Adipocyte (in vitro differentiated cells): ENCODE measurements around the gene LLGL1.
A peak's percentile ranks its signal among the peaks of the same experiment; 100 is the strongest.

Experiments used
- DNase-seq: peaks from one replicate; pipeline ENCODE4 v3.0.0-alpha.2; 2015; ENCODE audit warnings: low read depth
- H3K27me3 ChIP-seq: replicated peaks from 2 replicates; pipeline ENCODE4 v1.7.0; 2013; ENCODE audit warnings: mild to moderate bottlenecking, low read length, moderate library complexity; ENCODE audit not compliant: control insufficient read depth, insufficient read depth
- H3K36me3 ChIP-seq: 2 replicates; pipeline ENCODE4 v1.7.0; 2013; ENCODE audit warnings: low read length, mild to moderate bottlenecking, moderate library complexity; ENCODE audit not compliant: control insufficient read depth, insufficient read depth, severe bottlenecking
- H3K4me1 ChIP-seq: 2 replicates; pipeline ENCODE4 v1.7.0; 2013; ENCODE audit warnings: mild to moderate bottlenecking, low read length, moderate library complexity; ENCODE audit not compliant: control insufficient read depth, insufficient read depth
- H3K4me3 ChIP-seq: 2 replicates; pipeline ENCODE4 v1.7.0; 2013; ENCODE audit warnings: mild to moderate bottlenecking, low read length, moderate library complexity
- H3K9ac ChIP-seq: 2 replicates; pipeline ENCODE4 v1.7.0; 2013; ENCODE audit warnings: mild to moderate bottlenecking, low read length, moderate library complexity
- H3K9me3 ChIP-seq: 2 replicates; pipeline ENCODE4 v1.7.0; 2013; ENCODE audit warnings: mild to moderate bottlenecking, low read length, moderate library complexity; ENCODE audit not compliant: control insufficient read depth

LLGL1 gene

GRCh38 chr17:18225121-18225641 is at the start of gene LLGL1:
TSS of gene LLGL1 (plus strand) at chr17:18225635. CDS start at chr17:18225683, 48 bp downstream.
- Histone ChIP-seq H3K9me3 (no peaks in the 10 kb centered on the region), H3K36me3 (no peaks in the 10 kb centered on the region), H3K4me3 (peak within 1 kb of the TSS; percentile 98), H3K9ac (peak within 1 kb of the TSS; percentile 97), H3K4me1 (peaks cover 35% of the 10 kb centered on the region), H3K27me3 (no peaks in the 10 kb centered on the region)
- DNase-seq: peak; percentile 99

- H3K9ac ChIP-seq: no peak overlapping the region
- no peaks in the 10 kb centered on the region for H3K36me3 ChIP-seq
- no peak overlapping the region for H3K4me3 ChIP-seq
- H3K27me3 ChIP-seq: no peaks in the 10 kb centered on the region
- H3K4me1 ChIP-seq: peaks cover 7% of the 10 kb centered on the region
- DNase-seq: no peak
- H3K9me3 ChIP-seq: no peaks in the 10 kb centered on the region
Measured at GRCh38 chr17:18176176-18176575, 49.3 kb upstream of the LLGL1 start.

DNA sequence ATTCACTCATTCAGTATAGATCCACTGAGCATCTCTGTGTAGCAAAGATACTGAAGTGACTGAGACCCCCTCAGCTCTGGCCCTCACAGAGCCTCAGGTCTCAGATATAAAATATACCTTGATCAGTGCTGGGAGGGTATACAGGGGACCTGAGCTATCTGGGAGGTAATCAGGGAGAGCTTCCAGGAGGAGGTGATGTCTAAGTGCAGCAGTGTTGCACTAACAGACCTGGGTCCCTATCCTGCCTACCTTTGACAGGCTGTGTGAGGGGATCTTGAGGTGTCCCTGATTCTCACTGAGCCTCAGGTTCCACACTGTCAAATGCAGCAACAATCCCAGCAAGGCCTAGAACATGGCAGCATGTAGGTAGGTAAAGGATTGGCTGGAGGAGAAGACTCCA is 48.3 kb upstream of the LLGL1 start:
- Histone ChIP-seq H3K9ac (no peak overlapping the region), H3K4me1 (peaks cover 16% of the 10 kb centered on the region), H3K9me3 (no peaks in the 10 kb centered on the region), H3K36me3 (no peaks in the 10 kb centered on the region), H3K27me3 (no peaks in the 10 kb centered on the region), H3K4me3 (no peak overlapping the region)
- no peak for DNase-seq

DNA sequence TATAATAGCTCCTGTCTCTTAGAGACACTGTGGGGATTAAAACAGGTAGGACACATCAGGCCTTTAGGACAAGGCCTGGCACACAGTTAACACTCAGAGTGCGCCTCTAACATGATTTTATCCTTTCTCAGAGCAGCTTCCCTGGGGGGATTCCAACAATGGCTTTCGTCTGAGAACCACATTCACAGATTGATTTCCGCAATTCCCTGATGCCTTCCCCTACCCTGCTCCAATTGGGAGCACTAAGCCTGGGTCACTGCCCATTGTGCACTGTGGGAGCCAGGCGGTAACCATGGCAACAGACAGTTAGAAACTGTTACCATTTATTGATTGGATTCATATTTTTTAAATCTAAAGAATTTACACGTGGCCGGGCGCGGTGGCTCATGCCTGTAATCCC is 47.7 kb upstream of the LLGL1 start:
- DNase-seq: no peak
- Histone ChIP-seq H3K9me3 (no peaks in the 10 kb centered on the region), H3K9ac (no peak overlapping the region), H3K36me3 (no peaks in the 10 kb centered on the region), H3K27me3 (no peaks in the 10 kb centered on the region), H3K4me1 (peaks cover 21% of the 10 kb centered on the region), H3K4me3 (no peak overlapping the region)

DNA sequence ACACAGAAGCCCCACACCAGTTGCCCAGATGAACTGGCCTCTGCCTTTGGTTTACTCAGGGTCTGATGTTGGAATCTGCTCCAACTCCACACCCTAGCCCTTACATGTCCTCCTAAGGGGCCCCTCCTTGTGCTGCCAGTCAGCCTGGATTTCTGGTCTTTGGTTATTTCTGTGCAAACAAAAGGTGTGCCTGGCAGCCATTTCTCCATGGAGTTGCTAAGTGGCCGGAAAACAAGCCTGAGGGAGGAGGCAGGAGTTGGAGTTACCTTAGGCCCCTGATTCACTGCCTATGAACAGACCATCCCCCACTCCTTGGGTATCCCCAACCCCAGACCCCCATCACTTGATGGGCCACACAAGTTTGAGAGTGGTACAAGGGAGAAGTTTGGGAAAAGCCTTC is 46.2 kb upstream of the LLGL1 start:
- Histone ChIP-seq H3K4me1 (peaks cover 21% of the 10 kb centered on the region), H3K9me3 (no peaks in the 10 kb centered on the region), H3K9ac (no peak overlapping the region), H3K4me3 (no peak overlapping the region), H3K36me3 (no peaks in the 10 kb centered on the region), H3K27me3 (no peaks in the 10 kb centered on the region)
- no peak for DNase-seq

DNA sequence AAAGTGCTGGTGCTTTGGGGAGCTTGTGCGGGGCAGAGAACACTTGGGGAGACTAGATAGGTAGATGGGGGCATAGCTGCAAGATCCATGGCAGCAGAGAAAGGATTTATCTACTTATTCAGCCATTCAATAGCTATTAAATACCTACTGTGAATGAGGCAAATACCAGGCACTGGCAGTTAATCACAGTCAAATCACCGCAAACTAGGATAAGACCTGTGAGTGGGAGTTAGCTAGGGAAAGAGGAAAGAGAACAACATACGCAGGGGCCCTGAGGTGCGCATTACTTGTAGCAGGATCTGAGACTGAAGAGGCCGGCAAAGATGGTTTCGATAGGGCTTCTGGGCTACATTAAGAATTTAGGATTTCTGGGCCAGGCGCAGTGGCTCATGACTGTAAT is 45.6 kb upstream of the LLGL1 start:
- H3K4me3 ChIP-seq: no peak overlapping the region
- peaks cover 23% of the 10 kb centered on the region for H3K4me1 ChIP-seq
- no peaks in the 10 kb centered on the region for H3K9me3 ChIP-seq

GRCh38 chr17:18181358-18181757 is 44.1 kb upstream of the LLGL1 start:
- Histone ChIP-seq H3K9me3 (no peaks in the 10 kb centered on the region), H3K4me3 (peak overlapping the region; percentile 95), H3K9ac (peak overlapping the region; percentile 95), H3K36me3 (no peaks in the 10 kb centered on the region), H3K27me3 (no peaks in the 10 kb centered on the region), H3K4me1 (peaks cover 38% of the 10 kb centered on the region)
- no peak for DNase-seq

More for the DNA sequence above, 45.6 kb upstream of the LLGL1 start:
- no peak overlapping the region for H3K9ac ChIP-seq
- H3K36me3 ChIP-seq: no peaks in the 10 kb centered on the region
- no peaks in the 10 kb centered on the region for H3K27me3 ChIP-seq
- DNase-seq: no peak

DNA sequence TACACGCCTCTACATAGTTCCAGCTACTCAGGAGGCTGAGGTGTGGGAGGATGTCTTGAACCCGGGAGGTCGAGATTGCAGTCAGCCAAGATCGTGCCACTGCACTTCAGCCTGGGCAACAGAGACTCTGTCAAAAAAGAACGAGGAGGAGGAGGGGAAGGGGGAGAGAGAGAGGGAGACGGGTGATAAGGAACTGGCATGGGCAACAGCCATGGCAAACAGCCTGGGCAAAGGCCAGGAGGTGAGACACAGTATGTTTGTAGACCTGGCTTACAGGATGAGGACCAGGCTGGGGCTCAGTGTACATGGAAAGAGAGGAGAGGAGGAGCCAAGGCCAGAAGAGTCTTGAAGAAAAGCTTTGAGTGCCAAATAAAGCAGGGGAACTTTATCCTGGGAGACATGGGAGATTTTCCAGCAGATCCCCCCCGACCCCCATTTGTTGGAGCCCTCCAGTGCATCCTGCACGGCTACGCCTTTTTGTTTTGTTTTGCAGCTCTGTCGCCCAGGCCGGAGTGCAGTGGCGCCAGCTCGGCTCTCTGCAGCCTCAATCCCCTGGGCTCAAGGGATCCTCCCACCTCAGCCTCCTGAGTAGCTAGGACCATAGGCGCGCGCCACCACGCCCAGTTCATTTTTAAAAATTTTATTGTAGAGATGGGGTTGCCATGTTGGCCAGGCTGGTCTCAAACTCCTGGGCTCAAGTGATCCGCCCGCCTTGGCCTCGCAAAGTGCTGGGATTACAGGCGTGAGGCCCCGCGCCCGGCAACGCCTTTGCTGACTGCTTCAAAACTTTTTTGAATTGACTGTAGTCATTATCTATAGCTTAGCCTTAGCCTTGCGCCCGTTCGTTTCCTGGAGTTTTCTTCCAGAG is 43.1 kb upstream of the LLGL1 start:
- no peaks in the 10 kb centered on the region for H3K27me3 ChIP-seq
- peak; percentile 22 for DNase-seq
- peaks cover 48% of the 10 kb centered on the region for H3K4me1 ChIP-seq
- H3K9me3 ChIP-seq: no peaks in the 10 kb centered on the region
- H3K9ac ChIP-seq: peak overlapping the region; percentile 95
- H3K36me3 ChIP-seq: no peaks in the 10 kb centered on the region
- H3K4me3 ChIP-seq: peak overlapping the region; percentile 95

GRCh38 chr17:18182978-18183333 is 42.5 kb upstream of the LLGL1 start:
- peak; percentile 94 for DNase-seq
- Histone ChIP-seq H3K4me1 (peaks cover 54% of the 10 kb centered on the region), H3K9ac (peak overlapping the region; percentile 95), H3K9me3 (no peaks in the 10 kb centered on the region), H3K27me3 (no peaks in the 10 kb centered on the region), H3K4me3 (peak overlapping the region; percentile 95), H3K36me3 (no peaks in the 10 kb centered on the region)

DNA sequence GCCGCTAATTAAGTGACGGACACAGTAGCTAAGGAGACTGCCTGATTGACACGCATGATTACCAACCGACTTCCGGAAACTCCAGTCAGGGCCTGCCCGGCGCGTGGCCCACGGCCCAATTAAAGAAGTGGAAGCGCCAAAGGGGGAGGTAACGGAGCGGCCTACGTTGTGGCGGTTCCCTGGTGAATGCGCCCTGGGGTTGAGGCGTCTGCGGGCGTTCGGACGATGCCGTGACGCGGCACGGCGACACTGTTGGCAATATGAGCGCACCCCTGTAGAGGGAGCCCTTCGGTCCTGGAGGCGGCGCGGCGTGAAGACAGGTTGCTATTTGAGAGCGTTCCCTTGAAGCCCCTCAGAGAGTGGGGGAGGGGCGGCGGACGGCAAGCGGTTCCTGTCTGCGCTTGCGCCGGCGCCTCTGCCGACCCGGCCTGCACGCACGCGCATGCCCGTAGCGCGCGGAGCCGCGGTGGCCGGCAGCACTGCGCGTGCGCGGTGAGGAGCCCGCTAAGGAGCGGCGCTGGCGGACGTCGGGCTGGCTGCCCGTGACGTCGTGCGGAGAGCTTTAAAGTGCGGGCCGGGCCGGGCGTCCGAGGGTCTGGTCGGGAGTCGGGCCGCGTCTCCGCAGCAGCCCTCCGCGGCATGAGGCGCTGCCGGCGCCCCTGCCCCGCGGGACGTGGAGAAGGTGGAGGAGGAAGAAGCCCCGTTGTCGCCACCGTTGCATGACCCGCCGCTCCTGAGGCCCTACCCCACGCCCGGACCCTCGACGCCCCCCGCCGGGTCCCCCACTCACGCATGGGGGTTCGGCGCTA is 41.9 kb upstream of the LLGL1 start, which contains the start of gene ALKBH5:
Gene ALKBH5, plus strand, starts transcription at position 495 of the 809 bp plus-strand sequence. CDS start 416 bp downstream, outside the sequence.
- H3K27me3 ChIP-seq: no peaks in the 10 kb centered on the region
- H3K4me3 ChIP-seq: peak within 1 kb of the TSS; percentile 95
- H3K4me1 ChIP-seq: peaks cover 60% of the 10 kb centered on the region
- no peaks in the 10 kb centered on the region for H3K9me3 ChIP-seq
- peak within 1 kb of the TSS; percentile 95 for H3K9ac ChIP-seq
- DNase-seq: peak; percentile 99
- H3K36me3 ChIP-seq: no peaks in the 10 kb centered on the region
